ENCODE measurements around the gene STRN4.
A peak's percentile ranks its signal among the peaks of the same experiment; 100 is the strongest.
"Not testable (repeated sequence)": the region's sequence is repeated elsewhere in the genome, so short reads cannot be mapped to it uniquely, and the experiment has no call there.

STRN4 gene

DNA sequence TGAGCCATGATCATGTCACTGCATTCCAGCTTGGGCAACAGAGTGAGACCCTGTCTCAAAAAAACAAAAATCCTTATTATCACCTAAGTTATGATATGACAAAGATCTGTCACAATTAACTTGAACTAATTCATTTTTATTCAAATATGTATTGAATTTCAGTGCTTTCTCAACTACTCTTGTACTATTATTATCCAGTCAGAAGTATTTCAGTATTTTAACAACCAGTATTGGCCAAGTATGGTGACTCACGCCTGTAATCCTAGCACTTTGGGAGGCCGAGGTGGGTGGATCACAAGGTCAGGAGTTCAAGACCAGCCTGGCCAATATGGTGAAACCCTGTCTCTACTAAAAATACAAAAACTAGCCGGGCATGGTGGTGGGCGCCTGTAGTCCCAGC, 14.6 kb upstream of the STRN4 start:
- not testable (repeated sequence) for H3K4me1 Mint-ChIP-seq
- peaks cover 9 to 15% of the 10 kb centered on the region in 2 donors for H3K36me3 Mint-ChIP-seq

GRCh38 chr19:46760363-46760762, 14.1 kb upstream of the STRN4 start:
- DNase-seq (no peak), ATAC-seq (replicated peaks) (no peak)
- no peaks in the 10 kb centered on the region for H3K27me3 Mint-ChIP-seq
- no peak overlapping the region for H3K4me3 Mint-ChIP-seq
- H3K36me3 Mint-ChIP-seq = peaks cover 9 to 15% of the 10 kb centered on the region in 2 donors
- H3K27ac Mint-ChIP-seq = no peak overlapping the region
- H3K9me3 Mint-ChIP-seq = no peaks in the 10 kb centered on the region
- peaks cover 6 to 10% of the 10 kb centered on the region in 2 donors for H3K4me1 Mint-ChIP-seq

More for the DNA sequence above, 14.6 kb upstream of the STRN4 start:
- not testable (repeated sequence) for H3K9me3 Mint-ChIP-seq; H3K4me3 Mint-ChIP-seq; DNase-seq; H3K27me3 Mint-ChIP-seq; ATAC-seq (replicated peaks); H3K27ac Mint-ChIP-seq

- no peaks in the 10 kb centered on the region for H3K27me3 Mint-ChIP-seq
- ATAC-seq (replicated peaks) (no peak), DNase-seq (no peak)
- H3K4me1 Mint-ChIP-seq = peaks cover 7 to 10% of the 10 kb centered on the region in 2 donors
- H3K36me3 Mint-ChIP-seq = peaks cover 10 to 15% of the 10 kb centered on the region in 2 donors
- no peak overlapping the region for H3K27ac Mint-ChIP-seq
- H3K9me3 Mint-ChIP-seq = no peaks in the 10 kb centered on the region
- no peak overlapping the region for H3K4me3 Mint-ChIP-seq
These were observed 13.6 kb upstream of the STRN4 start for GRCh38 chr19:46759817-46760333.

- H3K9me3 Mint-ChIP-seq = no peaks in the 10 kb centered on the region
- ATAC-seq (replicated peaks) = no peak
- H3K27ac Mint-ChIP-seq = no peak overlapping the region
These were observed 13.0 kb upstream of the STRN4 start for GRCh38 chr19:46759206-46759605.

DNA sequence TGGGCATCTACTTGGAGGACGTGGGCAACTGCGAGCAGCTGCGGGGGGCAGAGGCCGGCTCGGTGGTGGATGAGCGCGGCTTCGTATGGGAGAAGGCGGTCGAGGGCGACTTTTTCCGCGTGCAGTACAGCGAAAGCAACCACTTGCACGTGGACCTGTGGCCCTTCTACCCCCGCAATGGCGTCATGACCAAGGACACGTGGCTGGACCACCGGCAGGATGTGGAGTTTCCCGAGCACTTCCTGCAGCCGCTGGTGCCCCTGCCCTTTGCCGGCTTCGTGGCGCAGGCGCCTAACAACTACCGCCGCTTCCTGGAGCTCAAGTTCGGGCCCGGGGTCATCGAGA, 10.3 kb upstream of the STRN4 start:
- ATAC-seq (replicated peaks) = no peak
- Mint-ChIP-seq H3K27ac (no peak overlapping the region), H3K9me3 (no peaks in the 10 kb centered on the region), H3K36me3 (peaks cover 12 to 23% of the 10 kb centered on the region in 2 donors), H3K4me1 (peaks cover 10 to 20% of the 10 kb centered on the region in 2 donors), H3K27me3 (no peaks in the 10 kb centered on the region), H3K4me3 (no peak overlapping the region)
- no peak for DNase-seq

More at GRCh38 chr19:46759206-46759605, 13.0 kb upstream of the STRN4 start:
- Mint-ChIP-seq H3K27me3 (no peaks in the 10 kb centered on the region), H3K4me1 (peaks cover 8 to 10% of the 10 kb centered on the region in 2 donors), H3K36me3 (peaks cover 10 to 15% of the 10 kb centered on the region in 2 donors), H3K4me3 (no peak overlapping the region)
- DNase-seq = no peak

GRCh38 chr19:46755853-46756543, 9.7 kb upstream of the STRN4 start:
- peaks cover 10 to 20% of the 10 kb centered on the region in 2 donors for H3K4me1 Mint-ChIP-seq
- no peaks in the 10 kb centered on the region for H3K27me3 Mint-ChIP-seq
- ATAC-seq (replicated peaks) (no peak), DNase-seq (no peak)
- H3K27ac Mint-ChIP-seq = no peak overlapping the region
- peaks cover 12 to 23% of the 10 kb centered on the region in 2 donors for H3K36me3 Mint-ChIP-seq
- no peaks in the 10 kb centered on the region for H3K9me3 Mint-ChIP-seq
- no peak overlapping the region for H3K4me3 Mint-ChIP-seq

DNA sequence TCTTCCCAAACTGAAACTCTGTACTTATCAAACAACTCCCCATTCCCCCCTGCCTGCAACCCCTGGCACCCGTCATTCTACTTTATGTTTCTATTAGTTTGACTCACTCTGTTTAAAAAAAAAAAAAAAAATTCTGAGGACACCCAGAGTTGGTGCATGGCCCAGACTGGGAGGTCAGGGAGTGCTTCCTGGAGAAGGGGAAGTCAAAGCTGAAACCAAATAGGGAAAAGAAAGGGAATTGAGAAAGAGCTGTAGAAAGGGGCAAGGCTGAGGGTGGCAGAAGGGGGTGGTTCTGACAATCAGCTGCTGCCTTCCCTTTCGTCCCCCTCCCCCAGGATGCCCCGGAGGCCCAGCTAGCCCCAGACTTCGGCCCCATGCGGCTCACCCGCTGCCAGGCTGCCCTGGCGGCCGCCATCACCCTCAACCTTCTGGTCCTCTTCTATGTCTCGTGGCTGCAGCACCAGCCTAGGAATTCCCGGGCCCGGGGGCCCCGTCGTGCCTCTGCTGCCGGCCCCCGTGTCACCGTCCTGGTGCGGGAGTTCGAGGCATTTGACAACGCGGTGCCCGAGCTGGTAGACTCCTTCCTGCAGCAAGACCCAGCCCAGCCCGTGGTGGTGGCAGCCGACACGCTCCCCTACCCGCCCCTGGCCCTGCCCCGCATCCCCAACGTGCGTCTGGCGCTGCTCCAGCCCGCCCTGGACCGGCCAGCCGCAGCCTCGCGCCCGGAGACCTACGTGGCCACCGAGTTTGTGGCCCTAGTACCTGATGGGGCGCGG, 9.0 kb upstream of the STRN4 start:
- no peak for DNase-seq
- no peak for ATAC-seq (replicated peaks)
- Mint-ChIP-seq H3K36me3 (peaks cover 12 to 23% of the 10 kb centered on the region in 2 donors), H3K27me3 (no peaks in the 10 kb centered on the region), H3K9me3 (no peaks in the 10 kb centered on the region), H3K4me1 (peaks cover 16 to 27% of the 10 kb centered on the region in 2 donors), H3K4me3 (no peak overlapping the region), H3K27ac (no peak overlapping the region)

DNA sequence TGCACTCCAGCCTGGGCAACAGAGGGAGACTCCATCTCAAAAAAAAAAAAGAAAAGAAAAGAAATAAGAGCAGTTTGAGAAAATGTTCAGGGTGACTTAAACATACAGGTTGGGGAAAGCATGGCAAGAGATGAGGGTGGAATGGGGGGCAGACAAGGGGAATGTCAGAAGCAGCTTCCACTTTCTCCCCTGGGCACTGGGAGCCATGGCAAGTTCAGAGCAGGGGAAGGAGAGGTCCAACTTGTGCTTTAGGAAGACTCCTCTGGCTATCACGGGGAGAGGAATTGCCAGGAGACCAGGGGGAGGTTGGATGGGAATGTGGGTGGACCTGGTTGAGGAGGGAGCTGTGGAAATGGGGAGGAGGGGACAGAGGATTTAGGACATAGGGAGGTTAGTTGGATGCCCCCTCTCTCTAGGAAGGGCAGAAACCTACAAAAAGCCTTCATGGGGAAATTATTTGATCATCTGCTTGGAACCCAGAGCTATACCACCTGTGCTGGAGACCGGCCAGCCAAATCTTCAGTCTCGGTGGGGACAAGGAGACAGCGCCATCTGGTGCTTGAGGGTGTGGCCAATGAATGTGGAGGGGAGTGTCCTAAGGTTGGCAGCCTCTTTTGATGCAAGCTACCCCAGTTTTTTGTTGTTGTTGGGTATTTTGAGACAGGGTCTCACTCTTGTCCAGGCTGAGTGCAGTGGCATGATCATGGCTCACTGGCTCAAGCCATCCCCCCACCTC, 7.3 kb upstream of the STRN4 start:
- DNase-seq (peak; percentile 38), ATAC-seq (replicated peaks) (peak; percentile 85 to 91)
- Mint-ChIP-seq H3K4me3 (no peak overlapping the region), H3K4me1 (peaks cover 18 to 34% of the 10 kb centered on the region in 2 donors), H3K36me3 (peaks cover 14 to 28% of the 10 kb centered on the region in 2 donors), H3K9me3 (no peaks in the 10 kb centered on the region), H3K27ac (no peak overlapping the region), H3K27me3 (no peaks in the 10 kb centered on the region)

- ATAC-seq (replicated peaks) (peak; percentile 21 to 30), DNase-seq (peak; percentile 35)
- Mint-ChIP-seq H3K4me3 (peak overlapping the region in 1 of 2 donors; percentile 61), H3K4me1 (peaks cover 40 to 59% of the 10 kb centered on the region in 2 donors), H3K27ac (peak overlapping the region; percentile 11), H3K36me3 (peaks cover 7 to 25% of the 10 kb centered on the region in 2 donors), H3K27me3 (no peaks in the 10 kb centered on the region), H3K9me3 (no peaks in the 10 kb centered on the region)
These were observed 2.3 kb upstream of the STRN4 start for GRCh38 chr19:46748325-46749109.

DNA sequence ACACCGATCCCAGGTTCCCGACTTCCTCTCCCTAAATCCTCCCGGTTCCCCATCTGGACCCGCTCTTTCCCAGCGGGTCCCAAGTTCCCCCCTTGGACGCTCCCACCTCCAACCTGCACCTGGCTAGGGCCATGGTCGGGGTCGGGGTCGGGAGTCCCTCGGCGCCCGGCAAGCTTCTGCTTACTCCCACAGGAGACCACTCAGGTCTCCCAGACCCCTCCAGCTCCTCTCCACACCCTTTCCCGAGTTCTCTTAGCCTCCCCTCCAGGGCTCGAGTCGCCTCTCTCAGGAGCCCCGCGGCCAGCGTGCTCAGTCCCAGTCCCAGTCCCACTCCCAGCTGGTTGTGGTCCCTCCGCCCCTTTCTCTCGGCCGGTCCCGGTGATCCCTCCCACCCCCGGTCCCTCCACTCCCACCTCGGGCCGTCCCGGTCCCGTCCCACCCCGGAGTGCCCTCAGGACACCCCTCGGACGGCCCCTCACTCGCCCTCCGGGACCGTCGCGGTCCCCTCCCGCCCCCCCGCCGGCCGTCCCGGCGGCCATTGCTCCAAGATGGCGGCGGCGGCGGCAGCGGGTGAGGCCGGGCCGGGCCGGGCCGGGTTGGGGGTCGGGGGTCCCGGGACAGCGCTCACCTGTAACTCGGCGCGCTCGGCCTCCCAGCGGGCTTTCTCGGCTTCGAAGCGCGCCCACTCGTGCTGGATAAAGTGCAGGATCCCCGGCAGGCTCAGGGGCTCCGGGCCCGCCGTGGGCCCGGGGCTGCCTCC, 549 bp downstream of the STRN4 start, which contains the start of gene FKRP:
TSS of gene FKRP (plus strand) at position 537 of the 760 bp plus-strand sequence. CDS start 9,394 bp downstream, outside the sequence.
- Mint-ChIP-seq H3K9me3 (no peaks in the 10 kb centered on the region), H3K4me1 (peaks cover 57 to 75% of the 10 kb centered on the region in 2 donors), H3K36me3 (peaks cover 14 to 32% of the 10 kb centered on the region in 2 donors)

GRCh38 chr19:46745030-46745429, 1.2 kb downstream of the STRN4 start:
- DNase-seq = no peak
- peak overlapping the region; percentile 97 for H3K27ac Mint-ChIP-seq
- H3K4me1 Mint-ChIP-seq = peaks cover 57 to 73% of the 10 kb centered on the region in 2 donors
- no peaks in the 10 kb centered on the region for H3K27me3 Mint-ChIP-seq
- H3K9me3 Mint-ChIP-seq = no peaks in the 10 kb centered on the region
- H3K4me3 Mint-ChIP-seq = peak overlapping the region; percentile 88 to 97
- H3K36me3 Mint-ChIP-seq = peaks cover 14 to 37% of the 10 kb centered on the region in 2 donors
- ATAC-seq (replicated peaks) = no peak

More for the DNA sequence above, 549 bp downstream of the STRN4 start, which contains the start of gene FKRP:
- Mint-ChIP-seq H3K27ac (peak within 1 kb of the TSS; percentile 97), H3K4me3 (peak within 1 kb of the TSS; percentile 88 to 97), H3K27me3 (no peaks in the 10 kb centered on the region)
- ATAC-seq (replicated peaks) (peak; percentile 58 to 67), DNase-seq (no peak)

DNA sequence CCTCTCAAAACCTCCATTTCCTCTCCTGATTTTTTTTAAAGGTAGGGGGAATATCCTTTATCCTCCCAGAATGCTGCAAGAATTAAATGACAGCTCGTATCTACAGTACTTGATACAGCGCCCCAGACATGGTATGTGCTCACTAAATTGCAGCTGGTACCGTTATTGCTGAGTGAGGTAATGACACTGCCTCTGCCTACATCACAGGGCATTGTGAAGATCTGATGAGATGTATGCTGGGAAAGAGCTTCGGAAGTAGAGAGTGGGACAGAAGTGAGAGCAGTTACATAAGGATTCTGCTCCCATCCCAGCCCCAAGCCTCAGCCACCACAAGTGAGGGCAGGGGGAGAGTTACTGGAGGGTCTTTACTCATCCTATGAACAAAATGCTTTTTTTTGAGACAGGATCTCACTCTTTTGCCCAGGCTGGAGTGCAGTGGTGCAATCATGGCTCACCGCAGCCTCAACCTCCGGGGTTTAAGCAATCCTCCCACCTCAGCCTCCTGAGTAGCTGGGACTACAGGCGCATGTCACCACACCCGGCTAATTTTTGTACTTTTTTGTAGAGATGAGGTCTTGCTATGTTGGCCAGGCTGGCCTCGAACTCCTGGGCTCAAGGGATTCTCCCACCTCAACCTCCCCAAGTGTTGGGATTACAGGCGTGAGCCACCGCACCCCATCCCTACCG, 2.1 kb downstream of the STRN4 start:
- H3K9me3 Mint-ChIP-seq = no peaks in the 10 kb centered on the region
- H3K4me1 Mint-ChIP-seq = peaks cover 62 to 71% of the 10 kb centered on the region in 2 donors
- H3K27ac Mint-ChIP-seq = no peak overlapping the region
- H3K27me3 Mint-ChIP-seq = no peaks in the 10 kb centered on the region
- peak overlapping the region; percentile 88 to 97 for H3K4me3 Mint-ChIP-seq
- ATAC-seq (replicated peaks) (no peak), DNase-seq (no peak)
- H3K36me3 Mint-ChIP-seq = peaks cover 18 to 41% of the 10 kb centered on the region in 2 donors
